H1 (cell line): ENCODE results near the gene ZFTA. TPM values are rescaled to one million over a fixed set of nuclear protein-coding genes. Genes with fewer than 3 reads are reported as not detected.

Experiments
- RAD21 ChIP-seq, 2 experiments: IDR thresholded peaks in 1 of 2; conservative IDR thresholded peaks in 1 of 2; 2 replicates each; pipeline ENCODE4 v1.6.1; 2011; ENCODE audit warnings: low read depth in 2 of 2, low read length in 2 of 2, improper control_type of control experiment in 1 of 2, inconsistent platforms in 1 of 2, mild to moderate bottlenecking in 1 of 2, moderate library complexity in 1 of 2
- polyA plus RNA-seq, 7 experiments: library from polyadenylated mRNA; depleted of rRNA in 3 of 7; stranded (reverse) in 5 of 7; unstranded in 2 of 7; fragments of >200 nt in 5 of 7; fragments of 200-250 nt in 2 of 7; gene quantifications; 1 replicate in 5 of 7; 2 replicates in 1 of 7; 4 replicates in 1 of 7; pipeline versions ENCODE4 v1.2.1 to v1.2.3, GENCODE V29; 2011 to 2013; ENCODE audit warnings: missing spikeins in 2 of 7, mixed read lengths in 2 of 7
- total RNA-seq: library from RNA; stranded (reverse); fragmentation: NEBNext Ultra II Directional; extraction: Animal tissue kit (Norgen Biotek cat#: 25700); gene quantifications from 2 replicates; pipeline ENCODE4 v1.2.1, GENCODE V29; 2021
- TF ChIP-seq, protein P1 (sequence below): IDR thresholded peaks from 2 replicates; pipeline ENCODE4 v1.6.1; 2011; ENCODE audit warnings: low read depth, mild to moderate bottlenecking, low read length; ENCODE audit not compliant: insufficient read depth

ZFTA gene
- total and polyA plus RNA-seq, 2 of the 8 experiments (the other 6 are each of a cell fraction or from before 2014, with no cell fraction given): 9.5 to 34.0 TPM

DNA sequence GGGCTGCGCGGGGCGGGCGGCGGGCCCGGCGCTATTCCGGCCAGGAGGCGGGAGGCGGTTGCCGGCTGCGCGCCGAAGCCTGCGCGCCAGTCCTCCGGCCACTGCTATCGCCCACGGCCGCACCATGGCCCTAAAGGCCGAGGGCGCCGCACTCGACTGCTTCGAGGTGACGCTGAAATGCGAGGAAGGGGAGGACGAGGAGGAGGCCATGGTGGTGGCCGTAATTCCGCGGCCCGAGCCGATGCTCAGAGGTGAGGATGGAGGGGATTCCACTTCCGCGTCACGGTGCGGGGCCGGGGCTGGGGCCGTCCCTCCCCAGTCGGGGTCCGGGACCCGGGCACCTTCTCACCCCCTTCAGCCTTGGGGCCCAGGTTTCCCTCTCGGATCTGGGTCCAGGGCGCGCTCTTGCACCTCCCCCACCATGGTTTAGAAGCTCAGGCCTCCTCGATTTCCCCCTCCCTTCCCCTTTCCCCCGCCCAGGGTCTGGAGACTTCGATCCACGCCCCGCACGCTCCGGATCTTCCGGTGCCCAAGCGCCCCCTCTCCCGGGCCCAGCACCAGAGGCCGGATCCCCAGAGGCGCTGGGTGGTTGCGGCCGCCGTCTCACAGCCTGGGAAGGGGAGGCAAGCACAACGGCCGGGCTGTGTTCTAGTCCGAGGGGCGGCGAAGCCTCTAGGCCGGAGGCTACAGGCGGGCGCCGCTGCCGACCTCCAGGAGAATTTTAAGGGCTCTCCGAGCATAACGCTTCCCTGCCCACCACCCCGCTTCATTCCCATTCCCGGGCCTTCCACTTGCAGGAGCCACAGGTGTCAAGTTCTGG lies 45.2 kb upstream of the ZFTA start (continued):
- peak in 1 of 2 experiments; percentile 2; a peak in 1 of 4 replicates for TF ChIP-seq RAD21 (IDR thresholded peaks at IDR 0.05 in 1 of 2, conservative IDR thresholded peaks at IDR 0.05 in 1 of 2; ENCODE audit: low read depth in 2 of 2, low read length in 2 of 2)
- TF ChIP-seq, protein P1, sequence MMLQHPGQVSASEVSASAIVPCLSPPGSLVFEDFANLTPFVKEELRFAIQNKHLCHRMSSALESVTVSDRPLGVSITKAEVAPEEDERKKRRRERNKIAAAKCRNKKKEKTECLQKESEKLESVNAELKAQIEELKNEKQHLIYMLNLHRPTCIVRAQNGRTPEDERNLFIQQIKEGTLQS: no peak
